HG03558 (cell line): ENCODE data around the gene DNM2.
"Not testable (repeated sequence)": the region's sequence is repeated elsewhere in the genome, so short reads cannot be mapped to it uniquely, and the experiment has no call there.

Source experiments
- ATAC-seq: cut with Tn5 transposase; IDR thresholded peaks from one replicate; pipeline ENCODE4 v1.9.1; 2021; ENCODE audit warnings: moderate number of reproducible peaks; ENCODE audit not compliant: unreplicated experiment; ENCODE audit errors: extremely low read depth

The DNM2 gene

GRCh38 chr19:10877608-10878007, 159.7 kb downstream of the DNM2 start:
- not testable (repeated sequence) for ATAC-seq

- no peak for ATAC-seq
Observed at GRCh38 chr19:10878253-10878652, 160.4 kb downstream of the DNM2 start.
